Right ventricle myocardium inferior (tissue), 1 donor: ENCODE measurements around the gene NBEAL2. TPM values are rescaled to one million over a fixed set of nuclear protein-coding genes. Genes with fewer than 3 reads are reported as not detected.
"Not testable (repeated sequence)": the region's sequence is repeated elsewhere in the genome, so short reads cannot be mapped to it uniquely, and the experiment has no call there.

ENCODE experiments used
- ATAC-seq: fragments of 200-7000 bp; cut with Tn5 transposase; one replicate; pipeline ENCODE4 v1.9.1; 2020; ENCODE audit warnings: mild to moderate bottlenecking, moderate library complexity
- DNase-seq: peaks from one replicate; pipeline ENCODE4 v3.0.0; 2021; ENCODE audit errors: missing footprints
- intact Hi-C: fragments of 100-400 bp; cut with DNase I; formaldehyde crosslinking; loops from one replicate; pipeline ENCODE4 v1.11.0; 2022
- total RNA-seq: library from RNA; stranded (reverse); fragmentation: NEBNext Ultra II Directional; extraction: Animal tissue kit (Norgen Biotek cat#: 25700); gene quantifications from one replicate; pipeline ENCODE4 v1.2.1, GENCODE V29; 2021
- donor health status: DM: no; HTN: yes; CAD: no; lungs with severe emphysema.

NBEAL2 gene
- total RNA-seq, 1 donor from 2014 or later: 14.5 TPM

GRCh38 chr3:47015151-47015550 lies 35.7 kb downstream of the NBEAL2 start:
- ATAC-seq: no peak
- no peak for DNase-seq
- intact Hi-C loops: no loop called here

DNA sequence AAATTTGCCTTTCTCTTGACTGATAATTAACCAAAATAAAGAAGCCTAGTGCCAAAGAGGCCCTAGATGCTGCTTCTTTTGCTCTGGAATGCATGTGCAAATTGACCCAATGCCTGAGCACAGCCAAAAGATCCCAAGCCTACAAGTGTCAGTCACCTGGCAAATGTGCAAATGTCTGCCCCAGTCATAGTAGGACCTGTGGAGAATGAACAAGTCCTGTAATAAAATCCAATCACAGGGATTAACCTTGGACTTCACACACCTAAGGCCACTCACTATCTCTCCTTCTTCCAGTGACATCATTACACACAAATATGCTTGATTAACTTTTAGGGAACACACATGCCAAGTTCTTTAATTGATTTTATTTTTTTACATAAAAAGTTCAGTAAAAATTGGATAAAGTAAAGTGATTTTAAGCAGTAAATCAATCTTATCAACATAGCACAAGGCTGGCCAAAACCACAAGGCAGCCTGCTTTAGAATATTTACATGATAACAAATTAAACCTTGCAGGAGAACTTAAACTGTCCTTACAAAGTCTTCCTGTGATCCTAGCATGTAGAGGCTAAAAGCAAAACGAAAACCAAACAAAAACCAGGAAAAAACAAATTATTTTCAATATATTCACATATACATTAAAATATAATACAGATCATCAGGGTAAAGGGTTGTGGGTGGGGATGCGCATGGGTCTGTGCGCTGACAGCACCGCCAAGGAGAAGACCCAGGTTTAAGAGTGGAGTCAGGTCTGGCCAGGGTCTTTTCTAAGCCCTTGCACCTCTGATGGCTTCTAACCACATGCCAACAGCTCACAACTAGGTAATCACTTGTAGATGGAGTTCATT lies 36.8 kb downstream of the NBEAL2 start:
- ATAC-seq (no peak), DNase-seq (no peak)
- intact Hi-C loops: no loop called here

GRCh38 chr3:47016934-47017435 lies 37.5 kb downstream of the NBEAL2 start:
- intact Hi-C loops: no loop called here
- no peak for ATAC-seq

DNA sequence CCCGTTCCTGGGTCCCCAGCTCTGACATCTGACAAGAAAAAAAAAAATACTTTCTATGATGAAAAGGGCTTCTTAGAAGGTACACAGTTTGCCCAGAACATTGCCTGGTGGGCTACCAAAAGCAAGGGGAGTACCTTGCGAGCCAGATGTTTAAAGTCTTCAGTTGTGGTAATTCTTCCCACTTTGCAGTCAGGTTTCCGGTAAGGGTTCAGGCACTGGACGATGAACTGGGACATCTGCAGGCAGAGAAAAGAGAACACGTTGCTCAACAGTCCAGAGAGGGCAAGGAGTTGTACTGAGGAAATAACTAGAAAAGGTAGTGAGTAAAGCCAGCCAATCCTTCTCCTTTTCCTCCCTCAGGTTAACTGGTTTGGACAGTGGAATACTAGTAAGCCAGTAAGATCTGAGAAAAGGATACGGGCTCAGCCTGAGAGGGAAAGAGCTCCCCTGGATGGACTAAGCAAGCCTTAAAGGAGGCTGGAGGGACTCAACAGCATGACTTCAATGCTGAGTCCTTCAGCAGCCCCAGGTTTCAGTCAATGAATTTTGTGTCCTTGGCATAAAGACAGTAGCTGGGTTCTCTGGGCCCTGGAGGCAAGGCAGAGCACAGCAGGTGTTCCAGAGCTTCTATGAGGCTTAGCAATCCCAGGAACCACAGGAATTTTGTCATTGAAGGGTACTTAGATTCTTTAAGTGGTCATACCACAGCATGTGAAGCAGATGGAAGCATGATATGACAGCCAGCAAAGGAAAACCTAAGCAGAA lies 38.2 kb downstream of the NBEAL2 start:
- ATAC-seq (no peak), DNase-seq (no peak)
- intact Hi-C loops: no loop called here

More at GRCh38 chr3:47016934-47017435, 37.5 kb downstream of the NBEAL2 start:
- DNase-seq: no peak

- intact Hi-C loops: no loop called here
- ATAC-seq: no peak
- no peak for DNase-seq
These were observed 38.8 kb downstream of the NBEAL2 start for GRCh38 chr3:47018269-47018611.

DNA sequence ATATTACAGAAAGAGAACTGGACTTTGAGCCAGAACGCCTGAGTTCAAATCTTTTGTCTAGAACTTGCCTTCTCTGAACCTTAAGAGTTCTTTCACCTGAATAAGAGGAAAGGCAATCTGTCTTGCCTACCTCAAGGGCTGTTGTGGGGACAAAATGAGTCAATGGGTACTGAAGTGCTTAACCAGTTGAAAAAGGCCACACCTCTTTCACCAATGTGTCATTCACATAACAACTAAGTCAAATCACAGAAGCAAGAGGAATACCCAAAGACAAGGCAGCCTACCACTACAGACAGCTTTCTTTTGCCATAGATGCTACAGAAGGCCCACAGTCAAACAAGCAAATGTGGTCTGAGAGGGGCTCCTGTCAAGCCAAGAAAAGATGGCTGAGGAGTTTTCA lies 39.7 kb downstream of the NBEAL2 start:
- ATAC-seq: no peak
- DNase-seq: no peak
- intact Hi-C loops: no loop called here

DNA sequence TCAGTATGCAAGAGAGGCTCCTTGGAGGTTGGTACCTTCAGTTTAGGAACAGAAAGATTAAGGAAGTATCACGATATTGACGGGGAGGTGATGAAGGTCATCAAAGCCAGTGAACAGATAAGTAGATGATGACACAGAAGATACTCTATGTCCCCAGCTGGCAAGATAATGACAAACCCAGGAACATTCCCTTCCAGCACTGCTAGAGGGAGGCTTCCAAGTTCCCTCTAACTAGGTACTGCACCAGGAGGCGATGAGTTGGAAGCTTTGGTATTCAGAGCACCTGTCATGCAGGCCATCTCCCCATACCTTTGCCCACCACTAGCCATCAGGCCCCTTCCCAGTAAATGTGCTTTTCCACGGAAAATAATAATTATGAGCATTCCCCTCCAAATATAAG lies 40.8 kb downstream of the NBEAL2 start:
- intact Hi-C loops: no loop called here
- no peak for DNase-seq
- no peak for ATAC-seq

DNA sequence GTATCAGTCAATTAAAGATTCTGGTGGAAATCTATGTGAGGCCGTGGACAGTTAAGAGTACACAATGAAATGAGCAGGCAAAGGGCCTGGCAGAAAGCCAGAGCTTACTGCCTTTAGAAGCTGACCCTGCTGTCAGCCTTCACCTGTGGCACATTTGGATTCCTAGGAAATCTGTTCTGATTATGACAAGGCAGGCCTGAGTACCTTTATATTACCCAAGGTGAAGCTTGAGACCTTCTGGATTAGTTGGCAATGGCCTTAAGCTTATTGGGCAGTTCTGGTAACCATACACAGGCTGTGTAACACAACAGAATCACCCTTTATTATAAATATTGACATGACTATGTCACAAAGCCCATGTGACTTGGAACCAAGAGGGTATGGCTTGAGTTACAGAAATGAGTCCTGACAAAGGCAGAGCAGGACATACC lies 43.2 kb downstream of the NBEAL2 start:
- intact Hi-C loops: no loop called here
- ATAC-seq: peak; percentile 60
- DNase-seq: no peak

GRCh38 chr3:47024932-47025331 lies 45.5 kb downstream of the NBEAL2 start:
- DNase-seq (no peak), ATAC-seq (no peak)
- intact Hi-C loops: no loop called here

GRCh38 chr3:47026432-47026831 lies 47.0 kb downstream of the NBEAL2 start:
- ATAC-seq, DNase-seq, intact Hi-C loops: not testable (repeated sequence)

GRCh38 chr3:47028146-47028545 lies 48.7 kb downstream of the NBEAL2 start:
- intact Hi-C loops: no loop called here
- DNase-seq: no peak
- ATAC-seq: no peak

DNA sequence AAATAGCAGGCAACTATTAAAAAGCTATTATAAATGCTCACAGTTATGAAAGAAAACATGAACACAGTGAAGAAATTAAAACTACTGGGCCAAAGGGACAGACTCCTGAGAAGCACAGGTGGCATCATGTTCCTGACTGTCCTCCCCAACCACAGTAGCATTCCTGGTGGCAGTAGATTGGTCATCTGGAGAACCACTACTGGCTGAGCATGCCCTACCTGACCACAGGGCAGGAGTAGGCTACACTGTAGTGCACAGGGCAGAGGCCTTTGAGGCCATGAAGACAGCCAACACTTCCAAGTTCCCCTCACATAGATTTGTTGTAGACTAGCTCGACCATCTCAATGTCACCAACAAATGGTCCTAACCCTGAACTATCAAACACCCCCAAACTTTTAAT lies 49.2 kb downstream of the NBEAL2 start:
- intact Hi-C loops: no loop called here
- no peak for DNase-seq
- ATAC-seq: no peak

- DNase-seq, intact Hi-C loops, ATAC-seq: not testable (repeated sequence)
These were observed 51.6 kb downstream of the NBEAL2 start for GRCh38 chr3:47031041-47031440.

DNA sequence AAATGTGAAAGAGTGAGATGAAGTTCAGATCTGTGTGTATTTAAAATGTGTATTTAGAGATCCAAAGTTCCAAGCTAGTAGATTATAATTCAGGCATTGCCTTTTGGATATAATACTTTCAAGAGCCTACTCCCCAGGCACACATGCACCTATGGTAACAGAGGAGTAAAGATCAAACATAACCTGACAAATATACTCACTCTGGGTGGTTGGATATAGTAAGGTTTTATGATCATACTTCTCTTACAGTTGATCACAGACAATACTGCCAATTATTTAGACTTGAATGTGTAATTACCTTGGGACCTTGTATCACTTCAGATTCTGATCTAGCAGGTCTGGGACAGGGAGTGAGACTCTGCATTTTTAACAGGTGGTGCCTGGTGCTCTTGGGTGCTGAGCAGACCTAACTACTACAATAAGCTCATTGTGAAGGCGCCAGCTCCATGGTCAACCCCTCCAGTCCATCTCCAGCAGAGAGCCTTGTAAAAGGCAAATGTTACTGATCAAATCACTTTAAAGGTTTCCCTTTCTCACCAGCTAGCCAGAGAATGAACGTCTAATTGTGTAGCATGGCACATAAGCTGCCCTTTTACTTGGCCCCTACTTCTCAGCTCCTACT lies 55.5 kb downstream of the NBEAL2 start:
- ATAC-seq (no peak), DNase-seq (no peak)
- intact Hi-C loops: no loop called here

DNA sequence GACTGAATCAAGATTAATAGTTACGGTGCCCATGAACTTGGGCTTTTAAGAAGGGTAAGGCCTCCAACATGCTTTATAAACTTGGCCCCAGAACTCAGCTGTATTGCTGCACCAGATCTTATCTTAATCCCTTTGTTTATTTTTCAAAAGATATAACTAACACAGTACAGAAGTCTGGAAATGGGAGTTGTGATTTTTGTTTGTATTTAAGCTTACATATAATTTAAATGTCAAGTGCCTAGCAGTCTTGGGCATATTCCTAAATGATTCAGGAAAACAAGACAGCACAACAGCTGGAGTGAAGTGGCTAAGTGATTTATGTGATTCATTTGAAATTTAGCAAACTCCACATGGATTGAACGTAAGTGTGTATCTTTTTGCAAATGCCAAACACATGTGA lies 56.2 kb downstream of the NBEAL2 start:
- no peak for DNase-seq
- no peak for ATAC-seq
- intact Hi-C loops: no loop called here

DNA sequence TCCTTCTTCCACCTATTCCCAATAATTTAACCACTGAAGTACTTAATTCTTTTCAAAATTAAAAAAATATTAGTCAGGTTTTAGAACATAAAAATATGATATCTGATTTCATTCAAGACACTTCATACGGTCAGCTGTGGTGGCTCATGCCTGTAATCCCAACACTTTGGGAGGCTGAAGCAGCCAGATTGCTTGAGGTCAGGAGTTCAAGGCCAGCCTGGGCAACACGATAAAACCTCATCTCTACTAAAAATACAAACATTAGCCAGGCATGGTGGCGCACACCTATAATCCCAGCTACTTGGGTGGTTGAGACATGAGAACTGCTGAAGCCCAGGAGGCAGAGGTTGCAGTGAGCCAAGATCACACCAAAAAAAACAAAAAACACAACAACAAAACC lies 56.7 kb downstream of the NBEAL2 start:
- ATAC-seq (no peak), DNase-seq (no peak)
- intact Hi-C loops: no loop called here

DNA sequence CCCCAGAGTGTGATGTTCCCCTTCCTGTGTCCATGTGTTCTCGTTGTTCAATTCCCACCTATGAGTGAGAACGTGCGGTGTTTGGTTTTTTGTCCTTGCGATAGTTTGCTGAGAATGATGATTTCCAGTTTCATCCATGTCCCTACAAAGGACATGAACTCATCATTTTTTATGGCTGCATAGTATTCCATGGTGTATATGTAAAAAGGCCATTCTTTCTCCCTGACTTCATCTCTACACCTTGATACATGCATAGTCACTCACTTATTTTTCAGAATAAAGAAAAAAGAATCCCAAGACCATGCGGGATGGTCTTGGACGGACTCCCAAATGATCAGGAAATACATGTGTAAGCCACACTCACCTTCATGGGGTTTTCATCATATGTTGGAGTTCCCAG lies 57.8 kb downstream of the NBEAL2 start:
- intact Hi-C loops, ATAC-seq, DNase-seq: not testable (repeated sequence)

GRCh38 chr3:47041114-47041513 lies 61.6 kb downstream of the NBEAL2 start:
- DNase-seq (no peak), ATAC-seq (no peak)
- intact Hi-C loops: no loop called here

DNA sequence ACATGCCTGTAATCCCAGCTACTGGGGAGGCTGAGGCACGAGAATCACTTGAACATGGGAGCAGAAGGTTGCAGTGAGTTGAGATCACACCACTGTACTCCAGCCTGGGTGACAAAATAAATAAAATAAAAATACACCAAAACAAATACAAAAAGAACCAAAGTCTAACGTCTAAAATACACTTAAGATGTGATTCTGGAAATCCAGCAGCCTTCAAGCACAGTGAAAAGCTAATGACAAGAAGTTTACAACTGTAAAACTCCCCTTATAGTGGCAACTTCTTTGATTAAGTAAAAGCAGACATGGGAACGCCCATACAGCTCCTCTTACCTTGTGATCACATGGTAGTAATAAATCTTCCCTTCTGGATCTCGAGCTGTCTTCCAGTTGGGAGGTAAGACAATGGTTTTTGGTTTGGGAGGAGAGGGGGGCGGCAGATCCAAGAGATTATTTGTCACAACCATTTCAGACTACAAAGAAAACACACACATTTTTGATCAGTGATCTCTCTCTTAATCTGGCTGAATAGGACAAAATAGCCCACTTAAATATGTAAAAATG lies 62.8 kb downstream of the NBEAL2 start:
- ATAC-seq: no peak
- DNase-seq: no peak
- intact Hi-C loops: no loop called here
